ENCODE data around the gene RNU6-9. TPM values are rescaled to one million over a fixed set of nuclear protein-coding genes. Genes with fewer than 3 reads are reported as not detected.
"Not testable (repeated sequence)": the region's sequence is repeated elsewhere in the genome, so short reads cannot be mapped to it uniquely, and the experiment has no call there.

The RNU6-9 gene
- total and polyA plus RNA-seq, 8 donors: not detected

- DNase-seq: peak in 1 of 6 donors; percentile 59
- Histone ChIP-seq H3K36me3 (peaks cover 0 to 24% (median 0%) of the 10 kb centered on the region in 3 donors), H3K4me1 (no peaks in the 10 kb centered on the region), H3K4me3 (no peak overlapping the region), H3K9me3 (no peaks in the 10 kb centered on the region), H3K27me3 (no peaks in the 10 kb centered on the region), H3K27ac (no peak overlapping the region)
- TF ChIP-seq CTCF (IDR thresholded peaks at IDR 0.05): no peak
- no peak for FAIRE-seq
- ATAC-seq: no peak
- intact Hi-C loops (cut with DNase I): no loop called here
- WGBS, 2 donors: 90 to 95% methylated on average over 20 to 22 of the region's 22 CpGs
Observed at GRCh38 chr19:873561-874041, 19.7 kb upstream of the RNU6-9 start.

GRCh38 chr19:875265-875879 lies 17.9 kb upstream of the RNU6-9 start:
- H3K4me1 ChIP-seq: no peaks in the 10 kb centered on the region
- DNase-seq: peak in 2 of 6 donors; percentile 56 to 64
- no peak overlapping the region for H3K27ac ChIP-seq
- intact Hi-C loops (cut with DNase I): no loop called here
- TF ChIP-seq CTCF (IDR thresholded peaks at IDR 0.05): no peak
- no peaks in the 10 kb centered on the region for H3K27me3 ChIP-seq
- peaks cover 0 to 28% (median 0%) of the 10 kb centered on the region in 3 donors for H3K36me3 ChIP-seq
- ATAC-seq: no peak
- 93 to 96% methylated on average over 28 of the region's 28 CpGs for WGBS, 2 donors
- no peak for FAIRE-seq
- H3K4me3 ChIP-seq: no peak overlapping the region
- no peaks in the 10 kb centered on the region for H3K9me3 ChIP-seq

GRCh38 chr19:876089-876488 lies 17.2 kb upstream of the RNU6-9 start:
- Histone ChIP-seq H3K36me3 (peaks cover 0 to 35% (median under 1%) of the 10 kb centered on the region in 3 donors), H3K4me1 (no peaks in the 10 kb centered on the region), H3K27ac (no peak overlapping the region), H3K27me3 (no peaks in the 10 kb centered on the region), H3K9me3 (no peaks in the 10 kb centered on the region), H3K4me3 (no peak overlapping the region)
- ATAC-seq: no peak
- WGBS, 2 donors: 87 to 89% methylated on average over 18 of the region's 18 CpGs
- intact Hi-C loops (cut with DNase I): no loop called here
- no peak for FAIRE-seq
- no peak for DNase-seq
- no peak for TF ChIP-seq CTCF (IDR thresholded peaks at IDR 0.05)

- no peak overlapping the region for H3K4me3 ChIP-seq
- no peaks in the 10 kb centered on the region for H3K9me3 ChIP-seq
- TF ChIP-seq CTCF (IDR thresholded peaks at IDR 0.05): no peak
- WGBS, 2 donors: 93 to 96% methylated on average over 29 of the region's 29 CpGs
- no peaks in the 10 kb centered on the region for H3K4me1 ChIP-seq
- H3K36me3 ChIP-seq: peaks cover 0 to 43% (median 6%) of the 10 kb centered on the region in 3 donors
- intact Hi-C loops (cut with DNase I): no loop called here
- H3K27me3 ChIP-seq: no peaks in the 10 kb centered on the region
- no peak overlapping the region for H3K27ac ChIP-seq
- DNase-seq: peak in 1 of 6 donors; percentile 68
- no peak for FAIRE-seq
- ATAC-seq: no peak
Observed at GRCh38 chr19:876780-877314, 16.4 kb upstream of the RNU6-9 start.

- H3K27ac ChIP-seq; FAIRE-seq; H3K9me3 ChIP-seq; H3K4me1 ChIP-seq; H3K27me3 ChIP-seq; intact Hi-C loops (cut with DNase I); H3K4me3 ChIP-seq; ATAC-seq: not testable (repeated sequence)
- 89% methylated on average over 21 to 23 of the region's 23 CpGs for WGBS, 2 donors
- peak in 1 of 6 donors; percentile 81 for DNase-seq
- peaks cover 0 to 45% (median 12%) of the 10 kb centered on the region in 3 donors for H3K36me3 ChIP-seq
Observed at GRCh38 chr19:877992-878660, 15.2 kb upstream of the RNU6-9 start.

GRCh38 chr19:878751-879561 lies 14.3 kb upstream of the RNU6-9 start:
- peaks cover 0 to 49% (median 12%) of the 10 kb centered on the region in 3 donors for H3K36me3 ChIP-seq
- ATAC-seq; H3K4me1 ChIP-seq; H3K27me3 ChIP-seq; H3K9me3 ChIP-seq; H3K27ac ChIP-seq; H3K4me3 ChIP-seq; intact Hi-C loops (cut with DNase I); FAIRE-seq: not testable (repeated sequence)
- DNase-seq: peak in 1 of 6 donors; percentile 87
- 89 to 91% methylated on average over 22 to 24 of the region's 24 CpGs for WGBS, 2 donors

All from pancreas (tissue), 10 donors.